Ishikawa (cell line): ENCODE results near the gene RBPMS2.

Experiments
- CEBPB ChIP-seq: IDR thresholded peaks from 2 replicates; pipeline ENCODE4 v1.6.1; 2012
- CREB1 ChIP-seq: IDR thresholded peaks from 2 replicates; pipeline ENCODE4 v1.6.1; 2012; ENCODE audit warnings: low read depth
- EGR1 ChIP-seq: IDR thresholded peaks from 2 replicates; pipeline ENCODE4 v1.6.1; 2012
- EP300 ChIP-seq: IDR thresholded peaks from 2 replicates; pipeline ENCODE4 v1.6.1; 2012; ENCODE audit warnings: borderline replicate concordance
- FOXM1 ChIP-seq: IDR thresholded peaks from 2 replicates; pipeline ENCODE4 v1.6.1; 2012; ENCODE audit warnings: low read depth, borderline replicate concordance
- MAX ChIP-seq: IDR thresholded peaks from 2 replicates; pipeline ENCODE4 v1.6.1; 2012
- NFIC ChIP-seq: IDR thresholded peaks from 2 replicates; pipeline ENCODE4 v1.6.1; 2012
- RAD21 ChIP-seq: IDR thresholded peaks from 2 replicates; pipeline ENCODE4 v1.6.1; 2012; ENCODE audit warnings: low read depth
- REST ChIP-seq: IDR thresholded peaks from 2 replicates; pipeline ENCODE4 v1.6.1; 2012; ENCODE audit warnings: low read depth, mild to moderate bottlenecking
- TAF1 ChIP-seq: IDR thresholded peaks from 2 replicates; pipeline ENCODE4 v1.6.1; 2012; ENCODE audit warnings: low read depth, mild to moderate bottlenecking
- TCF12 ChIP-seq: IDR thresholded peaks from 2 replicates; pipeline ENCODE4 v1.6.1; 2012; ENCODE audit warnings: low read depth
- TEAD4 ChIP-seq: IDR thresholded peaks from 2 replicates; pipeline ENCODE4 v1.6.1; 2012
- USF1 ChIP-seq: IDR thresholded peaks from 2 replicates; pipeline ENCODE4 v1.6.1; 2012
- YY1 ChIP-seq: IDR thresholded peaks from 2 replicates; pipeline ENCODE4 v1.6.1; 2012; ENCODE audit warnings: low read depth
- ZBTB7A ChIP-seq: IDR thresholded peaks from 2 replicates; pipeline ENCODE4 v1.6.1; 2012; ENCODE audit warnings: low read depth

The RBPMS2 gene

GRCh38 chr15:64702816-64703631, 72.4 kb downstream of the RBPMS2 start:
- TF ChIP-seq EP300 = 0 out of 2 replicates have a peak, but pooled peaks have one; percentile 11
- no peak for TF ChIP-seq REST
- peak; percentile 20; the same call in 1 of the 2 replicates for TF ChIP-seq ZBTB7A
- peak; percentile 70 for TF ChIP-seq YY1
- TF ChIP-seq MAX = peak; percentile 41; the same call in 1 of the 2 replicates
- no peak for TF ChIP-seq RAD21
- TF ChIP-seq CEBPB = no peak
- no peak for TF ChIP-seq CREB1
- no peak for TF ChIP-seq TCF12
- no peak for TF ChIP-seq USF1
- 0 out of 2 replicates have a peak, but pooled peaks have one; percentile 20 for TF ChIP-seq EGR1
- TF ChIP-seq TAF1 = peak; percentile 63
- TF ChIP-seq NFIC = no peak
- TF ChIP-seq TEAD4 = no peak
- no peak for TF ChIP-seq FOXM1

- TF ChIP-seq TAF1 (no peak), TEAD4 (no peak), CEBPB (no peak), ZBTB7A (no peak), CREB1 (no peak), NFIC (no peak), REST (no peak), TCF12 (no peak), MAX (no peak), FOXM1 (no peak), YY1 (no peak), EGR1 (no peak)
These were observed 73.8 kb downstream of the RBPMS2 start for GRCh38 chr15:64701482-64702184.

GRCh38 chr15:64701051-64701450, 74.3 kb downstream of the RBPMS2 start:
- TF ChIP-seq NFIC (no peak), TEAD4 (no peak), TAF1 (no peak), FOXM1 (no peak), REST (no peak), YY1 (no peak), CREB1 (no peak), EGR1 (no peak), MAX (no peak), TCF12 (no peak), RAD21 (no peak), USF1 (no peak), ZBTB7A (no peak), CEBPB (no peak), EP300 (no peak)
